K562 (cell line): ENCODE data around the gene GET3. TPM values are rescaled to one million over a fixed set of nuclear protein-coding genes. Genes with fewer than 3 reads are reported as not detected.

Experiments
- CCNT2 ChIP-seq: IDR thresholded peaks from 2 replicates; pipeline ENCODE4 v1.6.1; 2011; ENCODE audit warnings: borderline replicate concordance, low read depth, mild to moderate bottlenecking, moderate library complexity, mixed read lengths, low read length; ENCODE audit not compliant: insufficient read length; ENCODE audit errors: extremely low read depth
- HNRNPL ChIP-seq: fragments of 200-400 bp; formaldehyde crosslinking; IDR thresholded peaks from 2 replicates; pipeline ENCODE4 v1.6.1; 2017; ENCODE audit warnings: low read depth, mild to moderate bottlenecking, low read length
- NCOA4 ChIP-seq: fragments of 450-650 bp; IDR thresholded peaks from 2 replicates; pipeline ENCODE4 v1.6.1; 2018; ENCODE audit warnings: mild to moderate bottlenecking; ENCODE audit not compliant: partially characterized antibody
- PCBP2 ChIP-seq: fragments of 200-400 bp; formaldehyde crosslinking; IDR thresholded peaks from 2 replicates; pipeline ENCODE4 v1.6.1; 2018; ENCODE audit warnings: low read length, low read depth, mild to moderate bottlenecking, moderate library complexity; ENCODE audit not compliant: poor library complexity, severe bottlenecking
- SP1 ChIP-seq: sonication (generic); formaldehyde crosslinking; IDR thresholded peaks from 2 replicates; pipeline ENCODE4 v1.8.1; 2022; ENCODE audit warnings: mild to moderate bottlenecking, missing genetic modification reagents
- ZBTB17 ChIP-seq: fragments of 450-650 bp; formaldehyde crosslinking; IDR thresholded peaks from 2 replicates; pipeline ENCODE4 v1.4.0; 2020; ENCODE audit warnings: mild to moderate bottlenecking
- ZNF197 ChIP-seq: fragments of 200-800 bp; sonication (Bioruptor generic); IDR thresholded peaks from 2 replicates; pipeline ENCODE4 v1.6.1; 2016; ENCODE audit warnings: low read depth, missing genetic modification characterization, missing compliant biosample characterization
- polyA plus RNA-seq, 8 experiments: library from polyadenylated mRNA; depleted of rRNA in 4 of 8; stranded (reverse) in 5 of 8; unstranded in 3 of 8; fragments of >200 nt; fragmentation: Nextera tagmentation in 2 of 8; fragmentation: Illumina TruSeq in 1 of 8; extraction: Ambion mirVana in 2 of 8; extraction: Trizol in 1 of 8; gene quantifications; 2 replicates each; pipeline versions ENCODE4 v1.2.1 to v1.2.3, GENCODE V29; 2011 to 2014; ENCODE audit warnings: inconsistent platforms in 1 of 8, missing spikeins in 1 of 8
- total RNA-seq, 7 experiments: library from RNA; depleted of rRNA in 6 of 7; stranded (reverse); fragments of >200 nt in 6 of 7; fragmentation: Illumina TruSeq in 2 of 7; extraction: Trizol in 2 of 7; gene quantifications; 2 replicates each; pipeline versions ENCODE4 v1.2.1 to v1.2.3, GENCODE V29; 2011 to 2021; ENCODE audit warnings: low replicate concordance in 1 of 7
- TF ChIP-seq, protein P1 (sequence below): fragments of 450-650 bp; IDR thresholded peaks from 2 replicates; pipeline ENCODE4 v1.6.1; 2016; ENCODE audit warnings: mild to moderate bottlenecking, moderate library complexity
- TF ChIP-seq, protein P2 (sequence below): fragments of 450-650 bp; IDR thresholded peaks from 2 replicates; pipeline ENCODE4 v1.6.1; 2017; ENCODE audit warnings: antibody characterized with exemption, mild to moderate bottlenecking

GET3 gene
- total and polyA plus RNA-seq, 9 of the 15 experiments (the other 6 are each of a cell fraction or from before 2014, with no cell fraction given) = 8.3 to 83.5 (median 51.8) TPM

DNA sequence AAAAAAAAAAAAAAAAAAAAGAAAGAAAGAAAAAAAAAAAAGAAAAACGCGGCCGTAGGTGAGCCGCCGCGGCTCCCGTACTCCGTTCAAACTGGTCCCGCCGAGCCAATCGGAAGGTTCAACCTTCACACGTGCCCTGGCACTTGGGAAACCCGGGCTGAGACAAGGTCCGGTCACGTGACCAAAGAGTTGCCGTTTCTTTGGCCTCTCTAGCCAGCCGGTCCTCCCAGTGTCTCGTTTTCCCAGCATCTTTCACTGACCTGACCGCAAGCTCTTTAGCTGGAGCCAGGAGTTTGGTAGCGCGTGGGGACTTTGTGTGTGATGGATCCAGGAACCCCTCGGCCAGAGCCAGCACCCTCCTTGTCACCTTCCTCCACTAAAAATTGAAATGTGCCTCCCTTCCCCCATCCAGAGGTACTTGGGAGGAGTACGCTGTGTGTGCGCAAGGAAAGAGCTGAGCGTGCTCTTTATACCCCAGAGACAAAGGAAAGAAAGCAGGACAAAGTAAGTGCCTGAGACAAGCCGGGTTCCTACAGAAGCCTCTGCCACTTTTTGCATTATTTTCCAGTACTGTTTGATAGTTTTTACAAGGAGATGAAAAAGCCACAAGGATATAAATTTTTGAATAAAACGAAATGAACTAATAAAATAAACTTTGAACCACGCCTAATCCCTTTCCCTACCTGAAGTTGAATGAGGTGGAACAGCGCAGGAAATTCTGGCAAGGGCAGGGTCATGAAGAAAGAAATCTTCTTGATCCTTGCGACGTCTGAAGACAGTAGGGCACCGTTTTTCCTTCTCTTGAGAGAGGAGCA lies 14.5 kb upstream of the GET3 start (continued):
- TF ChIP-seq, protein P1, sequence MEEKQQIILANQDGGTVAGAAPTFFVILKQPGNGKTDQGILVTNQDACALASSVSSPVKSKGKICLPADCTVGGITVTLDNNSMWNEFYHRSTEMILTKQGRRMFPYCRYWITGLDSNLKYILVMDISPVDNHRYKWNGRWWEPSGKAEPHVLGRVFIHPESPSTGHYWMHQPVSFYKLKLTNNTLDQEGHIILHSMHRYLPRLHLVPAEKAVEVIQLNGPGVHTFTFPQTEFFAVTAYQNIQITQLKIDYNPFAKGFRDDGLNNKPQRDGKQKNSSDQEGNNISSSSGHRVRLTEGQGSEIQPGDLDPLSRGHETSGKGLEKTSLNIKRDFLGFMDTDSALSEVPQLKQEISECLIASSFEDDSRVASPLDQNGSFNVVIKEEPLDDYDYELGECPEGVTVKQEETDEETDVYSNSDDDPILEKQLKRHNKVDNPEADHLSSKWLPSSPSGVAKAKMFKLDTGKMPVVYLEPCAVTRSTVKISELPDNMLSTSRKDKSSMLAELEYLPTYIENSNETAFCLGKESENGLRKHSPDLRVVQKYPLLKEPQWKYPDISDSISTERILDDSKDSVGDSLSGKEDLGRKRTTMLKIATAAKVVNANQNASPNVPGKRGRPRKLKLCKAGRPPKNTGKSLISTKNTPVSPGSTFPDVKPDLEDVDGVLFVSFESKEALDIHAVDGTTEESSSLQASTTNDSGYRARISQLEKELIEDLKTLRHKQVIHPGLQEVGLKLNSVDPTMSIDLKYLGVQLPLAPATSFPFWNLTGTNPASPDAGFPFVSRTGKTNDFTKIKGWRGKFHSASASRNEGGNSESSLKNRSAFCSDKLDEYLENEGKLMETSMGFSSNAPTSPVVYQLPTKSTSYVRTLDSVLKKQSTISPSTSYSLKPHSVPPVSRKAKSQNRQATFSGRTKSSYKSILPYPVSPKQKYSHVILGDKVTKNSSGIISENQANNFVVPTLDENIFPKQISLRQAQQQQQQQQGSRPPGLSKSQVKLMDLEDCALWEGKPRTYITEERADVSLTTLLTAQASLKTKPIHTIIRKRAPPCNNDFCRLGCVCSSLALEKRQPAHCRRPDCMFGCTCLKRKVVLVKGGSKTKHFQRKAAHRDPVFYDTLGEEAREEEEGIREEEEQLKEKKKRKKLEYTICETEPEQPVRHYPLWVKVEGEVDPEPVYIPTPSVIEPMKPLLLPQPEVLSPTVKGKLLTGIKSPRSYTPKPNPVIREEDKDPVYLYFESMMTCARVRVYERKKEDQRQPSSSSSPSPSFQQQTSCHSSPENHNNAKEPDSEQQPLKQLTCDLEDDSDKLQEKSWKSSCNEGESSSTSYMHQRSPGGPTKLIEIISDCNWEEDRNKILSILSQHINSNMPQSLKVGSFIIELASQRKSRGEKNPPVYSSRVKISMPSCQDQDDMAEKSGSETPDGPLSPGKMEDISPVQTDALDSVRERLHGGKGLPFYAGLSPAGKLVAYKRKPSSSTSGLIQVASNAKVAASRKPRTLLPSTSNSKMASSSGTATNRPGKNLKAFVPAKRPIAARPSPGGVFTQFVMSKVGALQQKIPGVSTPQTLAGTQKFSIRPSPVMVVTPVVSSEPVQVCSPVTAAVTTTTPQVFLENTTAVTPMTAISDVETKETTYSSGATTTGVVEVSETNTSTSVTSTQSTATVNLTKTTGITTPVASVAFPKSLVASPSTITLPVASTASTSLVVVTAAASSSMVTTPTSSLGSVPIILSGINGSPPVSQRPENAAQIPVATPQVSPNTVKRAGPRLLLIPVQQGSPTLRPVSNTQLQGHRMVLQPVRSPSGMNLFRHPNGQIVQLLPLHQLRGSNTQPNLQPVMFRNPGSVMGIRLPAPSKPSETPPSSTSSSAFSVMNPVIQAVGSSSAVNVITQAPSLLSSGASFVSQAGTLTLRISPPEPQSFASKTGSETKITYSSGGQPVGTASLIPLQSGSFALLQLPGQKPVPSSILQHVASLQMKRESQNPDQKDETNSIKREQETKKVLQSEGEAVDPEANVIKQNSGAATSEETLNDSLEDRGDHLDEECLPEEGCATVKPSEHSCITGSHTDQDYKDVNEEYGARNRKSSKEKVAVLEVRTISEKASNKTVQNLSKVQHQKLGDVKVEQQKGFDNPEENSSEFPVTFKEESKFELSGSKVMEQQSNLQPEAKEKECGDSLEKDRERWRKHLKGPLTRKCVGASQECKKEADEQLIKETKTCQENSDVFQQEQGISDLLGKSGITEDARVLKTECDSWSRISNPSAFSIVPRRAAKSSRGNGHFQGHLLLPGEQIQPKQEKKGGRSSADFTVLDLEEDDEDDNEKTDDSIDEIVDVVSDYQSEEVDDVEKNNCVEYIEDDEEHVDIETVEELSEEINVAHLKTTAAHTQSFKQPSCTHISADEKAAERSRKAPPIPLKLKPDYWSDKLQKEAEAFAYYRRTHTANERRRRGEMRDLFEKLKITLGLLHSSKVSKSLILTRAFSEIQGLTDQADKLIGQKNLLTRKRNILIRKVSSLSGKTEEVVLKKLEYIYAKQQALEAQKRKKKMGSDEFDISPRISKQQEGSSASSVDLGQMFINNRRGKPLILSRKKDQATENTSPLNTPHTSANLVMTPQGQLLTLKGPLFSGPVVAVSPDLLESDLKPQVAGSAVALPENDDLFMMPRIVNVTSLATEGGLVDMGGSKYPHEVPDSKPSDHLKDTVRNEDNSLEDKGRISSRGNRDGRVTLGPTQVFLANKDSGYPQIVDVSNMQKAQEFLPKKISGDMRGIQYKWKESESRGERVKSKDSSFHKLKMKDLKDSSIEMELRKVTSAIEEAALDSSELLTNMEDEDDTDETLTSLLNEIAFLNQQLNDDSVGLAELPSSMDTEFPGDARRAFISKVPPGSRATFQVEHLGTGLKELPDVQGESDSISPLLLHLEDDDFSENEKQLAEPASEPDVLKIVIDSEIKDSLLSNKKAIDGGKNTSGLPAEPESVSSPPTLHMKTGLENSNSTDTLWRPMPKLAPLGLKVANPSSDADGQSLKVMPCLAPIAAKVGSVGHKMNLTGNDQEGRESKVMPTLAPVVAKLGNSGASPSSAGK = peak; percentile 73
- TF ChIP-seq PCBP2 (no peak), ZNF197 (CRISPR knock-in tag) (peak; percentile 48; the same call in 1 of the 2 replicates), SP1 (CRISPR knock-in tag) (peak; percentile 74; the same call in 1 of the 2 replicates), CCNT2 (peak; percentile 33), NCOA4 (no peak), ZBTB17 (CRISPR knock-in tag) (no peak), HNRNPL (no peak)
- TF ChIP-seq, protein P2, sequence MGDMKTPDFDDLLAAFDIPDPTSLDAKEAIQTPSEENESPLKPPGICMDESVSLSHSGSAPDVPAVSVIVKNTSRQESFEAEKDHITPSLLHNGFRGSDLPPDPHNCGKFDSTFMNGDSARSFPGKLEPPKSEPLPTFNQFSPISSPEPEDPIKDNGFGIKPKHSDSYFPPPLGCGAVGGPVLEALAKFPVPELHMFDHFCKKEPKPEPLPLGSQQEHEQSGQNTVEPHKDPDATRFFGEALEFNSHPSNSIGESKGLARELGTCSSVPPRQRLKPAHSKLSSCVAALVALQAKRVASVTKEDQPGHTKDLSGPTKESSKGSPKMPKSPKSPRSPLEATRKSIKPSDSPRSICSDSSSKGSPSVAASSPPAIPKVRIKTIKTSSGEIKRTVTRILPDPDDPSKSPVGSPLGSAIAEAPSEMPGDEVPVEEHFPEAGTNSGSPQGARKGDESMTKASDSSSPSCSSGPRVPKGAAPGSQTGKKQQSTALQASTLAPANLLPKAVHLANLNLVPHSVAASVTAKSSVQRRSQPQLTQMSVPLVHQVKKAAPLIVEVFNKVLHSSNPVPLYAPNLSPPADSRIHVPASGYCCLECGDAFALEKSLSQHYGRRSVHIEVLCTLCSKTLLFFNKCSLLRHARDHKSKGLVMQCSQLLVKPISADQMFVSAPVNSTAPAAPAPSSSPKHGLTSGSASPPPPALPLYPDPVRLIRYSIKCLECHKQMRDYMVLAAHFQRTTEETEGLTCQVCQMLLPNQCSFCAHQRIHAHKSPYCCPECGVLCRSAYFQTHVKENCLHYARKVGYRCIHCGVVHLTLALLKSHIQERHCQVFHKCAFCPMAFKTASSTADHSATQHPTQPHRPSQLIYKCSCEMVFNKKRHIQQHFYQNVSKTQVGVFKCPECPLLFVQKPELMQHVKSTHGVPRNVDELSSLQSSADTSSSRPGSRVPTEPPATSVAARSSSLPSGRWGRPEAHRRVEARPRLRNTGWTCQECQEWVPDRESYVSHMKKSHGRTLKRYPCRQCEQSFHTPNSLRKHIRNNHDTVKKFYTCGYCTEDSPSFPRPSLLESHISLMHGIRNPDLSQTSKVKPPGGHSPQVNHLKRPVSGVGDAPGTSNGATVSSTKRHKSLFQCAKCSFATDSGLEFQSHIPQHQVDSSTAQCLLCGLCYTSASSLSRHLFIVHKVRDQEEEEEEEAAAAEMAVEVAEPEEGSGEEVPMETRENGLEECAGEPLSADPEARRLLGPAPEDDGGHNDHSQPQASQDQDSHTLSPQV = 0 out of 2 replicates have a peak, but pooled peaks have one; percentile 7
